Measurements from ENCODE around the gene NASP. TPM values are rescaled to one million over a fixed set of nuclear protein-coding genes. Genes with fewer than 3 reads are reported as not detected.

The NASP gene
- total and polyA plus RNA-seq, 10 donors = 85.1 to 151 (median 117) TPM

GRCh38 chr1:45607404-45608074 is 23.7 kb downstream of the NASP start:
- H3K27ac ChIP-seq = peak overlapping the region in 6 of 8 donors; percentile 26 to 77 (median 64)

DNA sequence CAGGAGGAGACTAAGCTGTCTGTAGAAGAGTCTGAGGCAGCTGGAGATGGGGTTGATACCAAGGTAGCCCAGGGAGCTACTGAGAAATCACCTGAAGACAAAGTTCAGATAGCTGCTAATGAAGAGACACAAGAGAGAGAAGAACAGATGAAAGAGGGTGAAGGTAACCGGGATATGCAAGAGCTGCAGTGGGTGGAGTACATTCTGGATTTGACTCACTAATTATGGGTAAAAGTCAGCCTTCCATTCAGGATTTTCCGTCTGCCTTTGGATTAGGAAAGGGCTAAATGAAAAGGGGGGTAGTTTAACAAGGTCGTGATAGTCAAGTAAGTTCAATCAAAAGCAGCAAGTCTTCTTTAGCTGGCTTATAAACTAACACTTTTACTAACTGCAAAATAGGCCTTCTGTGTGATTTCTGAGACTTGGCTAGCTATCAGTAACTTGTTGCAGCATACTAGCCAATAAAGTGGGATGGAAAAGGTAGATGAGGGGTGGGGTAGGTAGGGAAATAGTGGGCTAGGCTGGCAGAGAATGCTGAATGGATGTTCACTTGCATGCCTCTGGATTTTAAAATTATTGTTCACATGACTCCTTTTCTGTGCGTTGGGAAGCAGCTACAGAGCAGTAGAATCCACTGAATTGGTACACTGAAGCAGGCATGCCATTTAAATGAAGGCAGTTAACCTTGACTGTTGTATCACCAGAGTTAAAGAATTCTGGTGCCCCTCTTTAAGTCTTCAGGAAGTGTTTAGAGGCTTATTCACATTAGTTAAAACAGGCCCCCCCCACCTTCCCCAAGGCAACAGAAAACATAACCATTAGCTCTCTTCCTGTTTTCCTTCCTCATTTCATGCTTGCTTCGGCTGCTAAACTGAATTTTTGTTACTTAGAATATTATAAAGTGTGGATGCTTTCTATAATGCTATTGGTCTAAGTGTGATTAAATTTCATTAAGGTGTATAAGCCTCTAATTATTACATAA is 24.6 kb downstream of the NASP start:
- TF ChIP-seq POLR2AphosphoS5 (IDR thresholded peaks at IDR 0.05) (no peak), POLR2A (IDR thresholded peaks at IDR 0.05) (no peak)
- TF ChIP-seq, protein P1, sequence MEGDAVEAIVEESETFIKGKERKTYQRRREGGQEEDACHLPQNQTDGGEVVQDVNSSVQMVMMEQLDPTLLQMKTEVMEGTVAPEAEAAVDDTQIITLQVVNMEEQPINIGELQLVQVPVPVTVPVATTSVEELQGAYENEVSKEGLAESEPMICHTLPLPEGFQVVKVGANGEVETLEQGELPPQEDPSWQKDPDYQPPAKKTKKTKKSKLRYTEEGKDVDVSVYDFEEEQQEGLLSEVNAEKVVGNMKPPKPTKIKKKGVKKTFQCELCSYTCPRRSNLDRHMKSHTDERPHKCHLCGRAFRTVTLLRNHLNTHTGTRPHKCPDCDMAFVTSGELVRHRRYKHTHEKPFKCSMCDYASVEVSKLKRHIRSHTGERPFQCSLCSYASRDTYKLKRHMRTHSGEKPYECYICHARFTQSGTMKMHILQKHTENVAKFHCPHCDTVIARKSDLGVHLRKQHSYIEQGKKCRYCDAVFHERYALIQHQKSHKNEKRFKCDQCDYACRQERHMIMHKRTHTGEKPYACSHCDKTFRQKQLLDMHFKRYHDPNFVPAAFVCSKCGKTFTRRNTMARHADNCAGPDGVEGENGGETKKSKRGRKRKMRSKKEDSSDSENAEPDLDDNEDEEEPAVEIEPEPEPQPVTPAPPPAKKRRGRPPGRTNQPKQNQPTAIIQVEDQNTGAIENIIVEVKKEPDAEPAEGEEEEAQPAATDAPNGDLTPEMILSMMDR (IDR thresholded peaks at IDR 0.05 in 8 of 11, conservative IDR thresholded peaks at IDR 0.05 in 3 of 11) = no peak
- Histone ChIP-seq H3K27ac (peak overlapping the region in 7 of 8 donors; percentile 9 to 77 (median 59)), H3K4me3 (no peak overlapping the region), H3K4me1 (peaks cover 15 to 42% (median 30%) of the 10 kb centered on the region in 6 donors), H3K9me3 (no peaks in the 10 kb centered on the region), H3K36me3 (peaks cover 0 to 97% (median 46%) of the 10 kb centered on the region in 6 donors), H3K27me3 (replicated peaks in 1 of 7) (no peaks in the 10 kb centered on the region)
- intact Hi-C loops (cut with DNase I; ENCODE audit: low total_unique reads) = no loop called here
- WGBS, 5 donors = 44 to 55% (median 54%) methylated on average over 5 of the region's 5 CpGs
- DNase-seq = no peak

More at GRCh38 chr1:45607404-45608074, 23.7 kb downstream of the NASP start:
- H3K36me3 ChIP-seq = peaks cover 0 to 97% (median 46%) of the 10 kb centered on the region in 6 donors
- no peak for TF ChIP-seq POLR2AphosphoS5 (IDR thresholded peaks at IDR 0.05)
- TF ChIP-seq, protein P1 (IDR thresholded peaks at IDR 0.05 in 8 of 11, conservative IDR thresholded peaks at IDR 0.05 in 3 of 11) = no peak
- TF ChIP-seq POLR2A (IDR thresholded peaks at IDR 0.05) = no peak
- H3K9me3 ChIP-seq = no peaks in the 10 kb centered on the region
- H3K4me1 ChIP-seq = peaks cover 15 to 42% (median 30%) of the 10 kb centered on the region in 6 donors
- intact Hi-C loops (cut with DNase I; ENCODE audit: low total_unique reads) = no loop called here
- no peaks in the 10 kb centered on the region for H3K27me3 ChIP-seq (replicated peaks in 1 of 7)
- no peak for DNase-seq
- WGBS, 5 donors = 56 to 76% (median 67%) methylated on average over 6 of the region's 6 CpGs
- H3K4me3 ChIP-seq = no peak overlapping the region

- Histone ChIP-seq H3K27ac (no peak overlapping the region), H3K9me3 (no peaks in the 10 kb centered on the region), H3K4me3 (no peak overlapping the region), H3K4me1 (peaks cover 15 to 48% (median 31%) of the 10 kb centered on the region in 6 donors), H3K27me3 (replicated peaks in 1 of 7) (no peaks in the 10 kb centered on the region), H3K36me3 (peaks cover 0 to 97% (median 58%) of the 10 kb centered on the region in 6 donors)
- intact Hi-C loops (cut with DNase I; ENCODE audit: low total_unique reads) = no loop called here
- WGBS, 5 donors = 89 to 95% (median 95%) methylated on average over 10 of the region's 10 CpGs
- TF ChIP-seq POLR2AphosphoS5 (IDR thresholded peaks at IDR 0.05) = peak in 1 of 3 donors; percentile 23
- TF ChIP-seq, protein P1 (IDR thresholded peaks at IDR 0.05 in 8 of 11, conservative IDR thresholded peaks at IDR 0.05 in 3 of 11) = no peak
- DNase-seq = no peak
These were observed 26.9 kb downstream of the NASP start for GRCh38 chr1:45610589-45611226.

All from spleen (tissue), 11 donors.